ENCODE data around the gene PPP1R3G. TPM values are rescaled to one million over a fixed set of nuclear protein-coding genes. Genes with fewer than 3 reads are reported as not detected.

Gene PPP1R3G
- total and polyA plus RNA-seq, 2 of the 4 experiments (the other 2 are of a cell fraction), result 0.10 to 0.18 TPM

DNA sequence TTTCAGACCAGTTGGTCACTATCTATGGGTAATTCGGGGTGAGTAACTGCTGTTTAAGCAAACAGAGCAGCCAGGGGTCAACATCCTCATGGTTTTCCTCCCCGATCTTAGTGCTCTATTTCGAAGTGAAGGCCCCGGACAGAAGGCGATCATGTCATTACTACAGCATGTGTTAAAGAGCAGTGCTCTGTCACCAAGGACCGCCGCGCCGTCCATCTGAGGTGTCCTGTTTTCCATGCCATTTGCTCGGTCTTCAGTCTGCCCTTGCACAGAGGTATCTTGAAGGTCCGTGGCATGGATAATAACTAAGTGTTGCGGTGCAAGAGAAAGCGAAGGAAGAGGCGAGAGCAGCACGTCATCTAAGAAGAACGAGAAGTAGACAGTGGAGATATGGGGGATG, 25.1 kb downstream of the PPP1R3G start:
- Histone ChIP-seq H3K4ac (ENCODE audit: low read depth, low read length) (no peak overlapping the region), H3K79me1 (ENCODE audit: low read depth in 1 of 2, low read length in 2 of 2) (no peaks in the 10 kb centered on the region), H3K14ac (replicated peaks; ENCODE audit: low read depth, low read length) (no peak overlapping the region), H3K4me3 (ENCODE audit: insufficient read depth, low read depth, low read length) (no peak overlapping the region), H4K8ac (ENCODE audit: low read depth in 2 of 2, low read length in 2 of 2) (no peak overlapping the region), H2BK20ac (ENCODE audit: low read depth, low read length) (no peak overlapping the region), H3K56ac (ENCODE audit: extremely low read depth, insufficient read depth, low read length) (no peak overlapping the region), H4K5ac (ENCODE audit: low read depth, low read length) (no peak overlapping the region), H3K4me1 (ENCODE audit: control insufficient read depth, insufficient read depth, low read length) (peaks cover 2% of the 10 kb centered on the region; the same call in 1 of the 2 replicates), H3K9ac (ENCODE audit: low read depth, low read length) (no peak overlapping the region), H3K36me3 (ENCODE audit: control insufficient read depth, insufficient read depth, low read length) (no peaks in the 10 kb centered on the region), H2AFZ (replicated peaks; ENCODE audit: low read length, poor library complexity) (no peak overlapping the region), H3K18ac (ENCODE audit: low read depth, low read length) (no peak overlapping the region), H4K91ac (ENCODE audit: insufficient read depth, low read depth, low read length) (no peak overlapping the region), H4K20me1 (ENCODE audit: insufficient read depth, low read length) (peaks cover 4% of the 10 kb centered on the region; the same call in 1 of the 2 replicates), H2BK5ac (ENCODE audit: low read depth, low read length, poor library complexity, severe bottlenecking) (no peak overlapping the region), H3K27me3 (ENCODE audit: control insufficient read depth, insufficient read depth, low read length) (no peaks in the 10 kb centered on the region; the same call in none of the 2 replicates), H3K9me3 (ENCODE audit: control insufficient read depth, insufficient read depth, low read length) (no peaks in the 10 kb centered on the region), H3K27ac (ENCODE audit: insufficient read depth, low read length) (no peak overlapping the region), H2AK9ac (replicated peaks; ENCODE audit: low read depth, low read length, poor library complexity) (no peak overlapping the region), H2BK15ac (ENCODE audit: low read depth, low read length) (no peak overlapping the region), H3K9me1 (ENCODE audit: insufficient read depth, low read length) (no peaks in the 10 kb centered on the region; the same call in 1 of the 2 replicates), H2AK5ac (ENCODE audit: low read depth, low read length) (no peak overlapping the region), H3K23ac (ENCODE audit: low read depth, low read length) (no peak overlapping the region), H2BK120ac (ENCODE audit: low read depth, low read length) (no peak overlapping the region), H3K4me2 (ENCODE audit: low read depth, low read length) (no peak overlapping the region)
- no peak for ATAC-seq (ENCODE audit: low read depth)
- dilution Hi-C loops (cut with HindIII; ENCODE audit: low sequenced_read_pairs, unreplicated experiment), result no loop called here
- ChIA-PET POLR2A (ENCODE audit: unreplicated experiment) (no interaction called here), CTCF (no interaction called here)
- 88% methylated on average over 15 of the region's 16 CpGs; no CpG with 5 or more reads in 1 of the 2 experiments for WGBS, 2 experiments (ENCODE audit: extremely low coverage in 2 of 2, insufficient read length in 1 of 2)
- intact Hi-C loops (cut with micrococcal nuclease), result loop anchor here (10.0 kb wide), 1 partner anchor 165 kb away; no protein-coding TSS in a partner anchor
- no peak for DNase-seq
- no peak for TF ChIP-seq SMC3 (IDR thresholded peaks at IDR 0.05; ENCODE audit: low read depth, low read length)
- TF ChIP-seq RFX5 (IDR thresholded peaks at IDR 0.05; ENCODE audit: low read depth, low read length), result no peak
- TF ChIP-seq, protein P1, sequence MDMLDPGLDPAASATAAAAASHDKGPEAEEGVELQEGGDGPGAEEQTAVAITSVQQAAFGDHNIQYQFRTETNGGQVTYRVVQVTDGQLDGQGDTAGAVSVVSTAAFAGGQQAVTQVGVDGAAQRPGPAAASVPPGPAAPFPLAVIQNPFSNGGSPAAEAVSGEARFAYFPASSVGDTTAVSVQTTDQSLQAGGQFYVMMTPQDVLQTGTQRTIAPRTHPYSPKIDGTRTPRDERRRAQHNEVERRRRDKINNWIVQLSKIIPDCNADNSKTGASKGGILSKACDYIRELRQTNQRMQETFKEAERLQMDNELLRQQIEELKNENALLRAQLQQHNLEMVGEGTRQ (IDR thresholded peaks at IDR 0.05; ENCODE audit: low read depth, low read length), result no peak
- TF ChIP-seq BHLHE40 (IDR thresholded peaks at IDR 0.05; ENCODE audit: low read depth, low read length), result no peak
- TF ChIP-seq MAZ (IDR thresholded peaks at IDR 0.05; ENCODE audit: borderline replicate concordance, low read depth, low read length), result no peak
- TF ChIP-seq, protein P2, sequence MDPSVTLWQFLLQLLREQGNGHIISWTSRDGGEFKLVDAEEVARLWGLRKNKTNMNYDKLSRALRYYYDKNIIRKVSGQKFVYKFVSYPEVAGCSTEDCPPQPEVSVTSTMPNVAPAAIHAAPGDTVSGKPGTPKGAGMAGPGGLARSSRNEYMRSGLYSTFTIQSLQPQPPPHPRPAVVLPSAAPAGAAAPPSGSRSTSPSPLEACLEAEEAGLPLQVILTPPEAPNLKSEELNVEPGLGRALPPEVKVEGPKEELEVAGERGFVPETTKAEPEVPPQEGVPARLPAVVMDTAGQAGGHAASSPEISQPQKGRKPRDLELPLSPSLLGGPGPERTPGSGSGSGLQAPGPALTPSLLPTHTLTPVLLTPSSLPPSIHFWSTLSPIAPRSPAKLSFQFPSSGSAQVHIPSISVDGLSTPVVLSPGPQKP (IDR thresholded peaks at IDR 0.05; ENCODE audit: borderline replicate concordance, low read depth, low read length), result no peak
- TF ChIP-seq NFE2L2 (IDR thresholded peaks at IDR 0.05; ENCODE audit: low read depth, low read length), result no peak
- no peak for TF ChIP-seq MXI1 (IDR thresholded peaks at IDR 0.05; ENCODE audit: borderline replicate concordance, low read depth, low read length)
- in situ Hi-C loops (cut with MboI; ENCODE audit: low sequenced_read_pairs), result no loop called here
- BruUV-seq (replicated peaks), result no TSS peak

Data from IMR-90 (cell line).